ENCODE data around the gene RFFL. TPM values are rescaled to one million over a fixed set of nuclear protein-coding genes. Genes with fewer than 3 reads are reported as not detected.

Gene RFFL
- 10.4 and 27.0 TPM in 2 replicates for total RNA-seq

GRCh38 chr17:35063514-35064223 lies at the start of gene RFFL:
Gene RFFL (minus strand): TSS chr17:35063707. CDS start chr17:35026553, 37,154 bp downstream.

GRCh38 chr17:34980353-34980680 lies 83.2 kb downstream of the RFFL start, which contains the start of gene LIG3:
Gene LIG3 (plus strand): TSS chr17:34980512. CDS start chr17:34983006, 2,494 bp downstream.

GRCh38 chr17:34961093-34961911 lies 102.2 kb downstream of the RFFL start, which contains the start of the genes CCT6B and ZNF830:
Gene CCT6B (minus strand): TSS chr17:34961460. CDS start chr17:34961393, 67 bp downstream.
Gene ZNF830 (plus strand): TSS chr17:34961540. CDS start chr17:34961567, 27 bp downstream.

Other genes with a start within 250 kb of the RFFL start
- gene CCT6B, start 102.2 kb downstream of the RFFL start, total RNA-seq: 0.69 and 1.5 TPM in 2 replicates
- gene ZNF830, start 102.2 kb downstream of the RFFL start, total RNA-seq: 10.0 and 11.3 TPM in 2 replicates
- 8.6 and 19.8 TPM in 2 replicates for gene LIG3, start 83.2 kb downstream of the RFFL start, total RNA-seq
- 5.8 and 7.8 TPM in 2 replicates for gene RAD51D, start 56.2 kb upstream of the RFFL start, total RNA-seq
- not detected in 2 replicates for gene FNDC8, start 57.9 kb upstream of the RFFL start, total RNA-seq
- gene NLE1, start 78.6 kb upstream of the RFFL start, total RNA-seq: 11.6 and 16.2 TPM in 2 replicates
- gene UNC45B, start 84.1 kb upstream of the RFFL start, total RNA-seq: not detected in 2 replicates
- not detected in 2 replicates for gene SLC35G3, start 130.7 kb upstream of the RFFL start, total RNA-seq
- gene SLFN5, start 179.4 kb upstream of the RFFL start, total RNA-seq: 17.5 and 19.2 TPM in 2 replicates

Data from cardiac ventricle fibroblast (primary cell).